Mesenchymal stem cell (in vitro differentiated cells and primary cell): ENCODE results near the gene FADS3.
A peak's percentile ranks its signal among the peaks of the same experiment; 100 is the strongest.

ENCODE experiments used
- DNase-seq: peaks from one replicate; pipeline ENCODE4 v3.0.0-alpha.2; 2013
- H2AFZ ChIP-seq: one replicate; pipeline ENCODE4 v1.6.1; 2013; ENCODE audit warnings: low read depth, mild to moderate bottlenecking, control low read depth, inconsistent platforms, low read length, moderate library complexity
- H2AK5ac ChIP-seq: 2 replicates; pipeline ENCODE4 v1.6.1; 2013; ENCODE audit warnings: low read length, moderate library complexity, mild to moderate bottlenecking, inconsistent platforms; ENCODE audit not compliant: severe bottlenecking
- H2BK120ac ChIP-seq: one replicate; pipeline ENCODE4 v1.6.1; 2013; ENCODE audit warnings: low read depth, mild to moderate bottlenecking, inconsistent platforms, low read length, moderate library complexity
- H2BK12ac ChIP-seq, 2 experiments: one replicate each; pipeline ENCODE4 v1.6.1; 2013; ENCODE audit warnings: inconsistent platforms in 2 of 2, low read length in 2 of 2, mild to moderate bottlenecking in 2 of 2, moderate library complexity in 2 of 2, control low read depth in 1 of 2
- H2BK15ac ChIP-seq: one replicate; pipeline ENCODE4 v1.6.1; 2013; ENCODE audit warnings: mild to moderate bottlenecking, low read depth, inconsistent platforms; ENCODE audit not compliant: poor library complexity, severe bottlenecking
- H2BK5ac ChIP-seq: 2 replicates; pipeline ENCODE4 v1.6.1; 2013; ENCODE audit warnings: low read depth, mild to moderate bottlenecking, low read length, control low read depth, inconsistent platforms; ENCODE audit not compliant: poor library complexity, severe bottlenecking
- H3K14ac ChIP-seq, 2 experiments: one replicate each; pipeline ENCODE4 v1.6.1; 2013; ENCODE audit warnings: inconsistent platforms in 2 of 2, low read length in 2 of 2, control low read depth in 1 of 2, mild to moderate bottlenecking in 1 of 2, moderate library complexity in 1 of 2
- H3K18ac ChIP-seq, 2 experiments: one replicate each; pipeline ENCODE4 v1.6.1; 2013; ENCODE audit warnings: inconsistent platforms in 2 of 2, low read length in 2 of 2, control low read depth in 1 of 2, low read depth in 1 of 2, mild to moderate bottlenecking in 1 of 2
- H3K23ac ChIP-seq, 2 experiments: one replicate each; pipeline ENCODE4 v1.6.1; 2013; ENCODE audit warnings: inconsistent platforms in 2 of 2, low read length in 2 of 2, mild to moderate bottlenecking in 2 of 2, moderate library complexity in 2 of 2, control low read depth in 1 of 2
- H3K27ac ChIP-seq: 2 replicates; pipeline ENCODE4 v1.5.1; 2013; ENCODE audit warnings: mild to moderate bottlenecking, moderate library complexity, low read length, control low read depth, inconsistent platforms; ENCODE audit not compliant: poor library complexity, severe bottlenecking
- H3K27me3 ChIP-seq, 2 experiments: 2 replicates each; pipeline versions ENCODE4 v1.6.1 to v1.7.0; 2013; ENCODE audit warnings: low read length in 2 of 2, mild to moderate bottlenecking in 2 of 2, moderate library complexity in 2 of 2, control low read depth in 1 of 2, inconsistent platforms in 1 of 2; ENCODE audit not compliant: control insufficient read depth in 1 of 2, insufficient read depth in 1 of 2
- H3K36me3 ChIP-seq, 2 experiments: 2 replicates each; pipeline versions ENCODE4 v1.6.1 to v1.7.0; 2013; ENCODE audit warnings: low read length in 2 of 2, control low read depth in 1 of 2, inconsistent platforms in 1 of 2, low read depth in 1 of 2, mild to moderate bottlenecking in 1 of 2; ENCODE audit not compliant: insufficient read depth in 2 of 2, control insufficient read depth in 1 of 2
- H3K4ac ChIP-seq, 2 experiments: one replicate each; pipeline ENCODE4 v1.6.1; 2013; ENCODE audit warnings: inconsistent platforms in 2 of 2, low read length in 2 of 2, mild to moderate bottlenecking in 2 of 2, moderate library complexity in 2 of 2, control low read depth in 1 of 2, low read depth in 1 of 2
- H3K4me1 ChIP-seq: 2 replicates; pipeline ENCODE4 v1.6.1; 2013; ENCODE audit warnings: low read depth, low read length, control low read depth; ENCODE audit not compliant: control insufficient read depth, insufficient read depth
- H3K4me2 ChIP-seq: 2 replicates; pipeline ENCODE4 v1.6.1; 2013; ENCODE audit warnings: low read length, mild to moderate bottlenecking, inconsistent platforms; ENCODE audit not compliant: poor library complexity, severe bottlenecking
- H3K4me3 ChIP-seq, 2 experiments: 2 replicates each; pipeline versions ENCODE4 v1.5.1 to v1.7.0; 2013; ENCODE audit warnings: low read length in 2 of 2, mild to moderate bottlenecking in 2 of 2, control low read depth in 1 of 2, low read depth in 1 of 2; ENCODE audit not compliant: insufficient read depth in 1 of 2
- H3K79me1 ChIP-seq: replicated peaks from 2 replicates; pipeline ENCODE4 v1.6.1; 2013; ENCODE audit warnings: mild to moderate bottlenecking, control low read depth, low read length, inconsistent platforms; ENCODE audit not compliant: poor library complexity, severe bottlenecking
- H3K9ac ChIP-seq: 2 replicates; pipeline ENCODE4 v1.7.0; 2013; ENCODE audit warnings: mild to moderate bottlenecking, low read length, moderate library complexity
- H3K9me3 ChIP-seq: 2 replicates; pipeline ENCODE4 v1.7.0; 2013; ENCODE audit warnings: mild to moderate bottlenecking, low read length; ENCODE audit not compliant: control insufficient read depth
- H4K8ac ChIP-seq: one replicate; pipeline ENCODE4 v1.6.1; 2013; ENCODE audit warnings: inconsistent platforms, mild to moderate bottlenecking, low read length, moderate library complexity
- H4K91ac ChIP-seq: one replicate; pipeline ENCODE4 v1.6.1; 2013; ENCODE audit warnings: mild to moderate bottlenecking, low read length, inconsistent platforms
- WGBS: methylation state at CpG from one replicate; pipeline ENCODE4 v1.1.7; 2013; ENCODE audit warnings: mixed read lengths; 5-methylcytosine and 5-hydroxymethylcytosine counted together

Gene FADS3

GRCh38 chr11:61917334-61918109 is 26.2 kb upstream of the FADS3 start, which contains the start of gene RAB3IL1:
RAB3IL1 (minus strand) TSS chr11:61917566; CDS start chr11:61917367, 199 bp downstream.
- H2AK5ac ChIP-seq = no peak within 1 kb of the TSS
- no peak within 1 kb of the TSS for H3K27ac ChIP-seq
- H2AFZ ChIP-seq = peak within 1 kb of the TSS; percentile 42
- no peaks in the 10 kb centered on the region for H3K36me3 ChIP-seq
- H3K9me3 ChIP-seq = no peaks in the 10 kb centered on the region
- peak within 1 kb of the TSS; percentile 100 for H2BK15ac ChIP-seq
- peak; percentile 40 for DNase-seq
- peaks cover 25% of the 10 kb centered on the region for H3K4me1 ChIP-seq
- H3K79me1 ChIP-seq = no peaks in the 10 kb centered on the region
- H3K4me3 ChIP-seq = peak within 1 kb of the TSS; percentile 62 to 83
- H4K91ac ChIP-seq = peak within 1 kb of the TSS; percentile 60
- H3K23ac ChIP-seq = peak within 1 kb of the TSS in 1 of 2 experiments; percentile 77
- H3K18ac ChIP-seq = peak within 1 kb of the TSS; percentile 16 to 93
- peaks cover 0 to 53% of the 10 kb centered on the region in 2 experiments for H3K27me3 ChIP-seq
- WGBS = 5% methylated on average over 46 of the region's 74 CpGs
- peak within 1 kb of the TSS; percentile 81 for H3K9ac ChIP-seq
- peak within 1 kb of the TSS; percentile 89 for H4K8ac ChIP-seq
- H2BK120ac ChIP-seq = peak within 1 kb of the TSS; percentile 71
- H3K14ac ChIP-seq = peak within 1 kb of the TSS in 1 of 2 experiments; percentile 69
- H3K4ac ChIP-seq = peak within 1 kb of the TSS in 1 of 2 experiments; percentile 26
- H3K4me2 ChIP-seq = peak within 1 kb of the TSS; percentile 83
- H2BK12ac ChIP-seq = peak within 1 kb of the TSS in 1 of 2 experiments; percentile 74
- no peak within 1 kb of the TSS for H2BK5ac ChIP-seq

GRCh38 chr11:61916737-61917333 is 25.5 kb upstream of the FADS3 start:
- Histone ChIP-seq H3K4me2 (peak overlapping the region; percentile 83), H3K23ac (peak overlapping the region in 1 of 2 experiments; percentile 77), H3K27me3 (peaks cover 0 to 52% of the 10 kb centered on the region in 2 experiments), H2BK5ac (no peak overlapping the region), H2BK15ac (peak overlapping the region; percentile 100), H3K79me1 (no peaks in the 10 kb centered on the region), H3K4me3 (peak overlapping the region; percentile 62 to 83), H4K91ac (no peak overlapping the region), H4K8ac (no peak overlapping the region), H3K9ac (peak overlapping the region; percentile 81), H2AK5ac (no peak overlapping the region), H3K36me3 (no peaks in the 10 kb centered on the region), H3K14ac (peak overlapping the region in 1 of 2 experiments; percentile 69), H3K4ac (no peak overlapping the region), H2BK120ac (peak overlapping the region; percentile 71), H3K18ac (peak overlapping the region; percentile 16 to 93), H3K4me1 (peaks cover 25% of the 10 kb centered on the region), H2AFZ (peak overlapping the region; percentile 42), H3K9me3 (no peaks in the 10 kb centered on the region), H2BK12ac (peak overlapping the region in 1 of 2 experiments; percentile 74), H3K27ac (no peak overlapping the region)
- no peak for DNase-seq
- WGBS = 21% methylated on average over 14 of the region's 32 CpGs

GRCh38 chr11:61914471-61915171 is 23.3 kb upstream of the FADS3 start:
- Histone ChIP-seq H2AFZ (no peak overlapping the region), H2AK5ac (no peak overlapping the region), H3K36me3 (no peaks in the 10 kb centered on the region), H2BK12ac (no peak overlapping the region), H3K23ac (no peak overlapping the region), H2BK15ac (no peak overlapping the region), H3K27ac (no peak overlapping the region), H4K91ac (no peak overlapping the region), H2BK120ac (no peak overlapping the region), H2BK5ac (no peak overlapping the region), H3K9ac (no peak overlapping the region), H4K8ac (no peak overlapping the region), H3K4me1 (peaks cover 16% of the 10 kb centered on the region), H3K14ac (no peak overlapping the region), H3K4me3 (peak overlapping the region in 1 of 2 experiments; percentile 83), H3K4me2 (no peak overlapping the region), H3K4ac (no peak overlapping the region), H3K9me3 (no peaks in the 10 kb centered on the region), H3K27me3 (peaks cover 0 to 46% of the 10 kb centered on the region in 2 experiments), H3K79me1 (no peaks in the 10 kb centered on the region), H3K18ac (no peak overlapping the region)
- no peak for DNase-seq
- 91% methylated on average over 7 of the region's 7 CpGs for WGBS
